WTC11 (cell line): ENCODE measurements around the gene ANKK1. TPM values are rescaled to one million over a fixed set of nuclear protein-coding genes. Genes with fewer than 3 reads are reported as not detected.

Experiments
- ATAC-seq: fragments of 200-7000 bp; cut with Tn5 transposase; 2 replicates; pipeline ENCODE4 v1.10.0; 2021; ENCODE audit warnings: mild to moderate bottlenecking, moderate library complexity
- CTCF ChIA-PET: fragments of 300-600 bp; sonication (Branson Sonifier 250); formaldehyde crosslinking; loops from one replicate; lab custom pipeline; 2021; ENCODE audit warnings: antibody characterized with exemption; lab: Charles Lee
- POLR2A ChIA-PET: fragments of 350-600 bp; sonication (Branson Sonifier 250); formaldehyde crosslinking; loops from one replicate; lab custom pipeline; 2021; ENCODE audit warnings: antibody characterized with exemption; lab: Charles Lee
- DNase-seq: peaks from one replicate; pipeline ENCODE4 v3.0.0; 2021; ENCODE audit warnings: low spot score
- H3K27ac Mint-ChIP-seq: 2 replicates; pipeline ENCODE4 v1.8.0; 2021; ENCODE audit warnings: mixed read lengths
- H3K27me3 Mint-ChIP-seq: 2 replicates; pipeline ENCODE4 v1.8.0; 2021; ENCODE audit warnings: low read depth, mild to moderate bottlenecking, moderate library complexity, mixed read lengths
- H3K36me3 Mint-ChIP-seq: 2 replicates; pipeline ENCODE4 v1.8.0; 2021; ENCODE audit warnings: mixed read lengths
- H3K4me1 Mint-ChIP-seq: 2 replicates; pipeline ENCODE4 v1.8.0; 2022; ENCODE audit warnings: mixed read lengths
- H3K4me3 Mint-ChIP-seq: 2 replicates; pipeline ENCODE4 v1.8.0; 2021; ENCODE audit warnings: mild to moderate bottlenecking, moderate library complexity, mixed read lengths
- H3K9me3 Mint-ChIP-seq: 2 replicates; pipeline ENCODE4 v1.8.0; 2021; ENCODE audit warnings: mixed read lengths
- AR ChIP-seq: fragments of 250-450 bp; sonication (Bioruptor Pico); IDR thresholded peaks from 2 replicates; pipeline ENCODE4 v1.9.0; 2021; ENCODE audit warnings: mild to moderate bottlenecking
- CBFB ChIP-seq: sonication (generic); formaldehyde crosslinking; IDR thresholded peaks from 2 replicates; pipeline ENCODE4 v1.8.1; 2022; ENCODE audit warnings: mild to moderate bottlenecking, low read depth, missing genetic modification reagents
- FOXP1 ChIP-seq: sonication (generic); formaldehyde crosslinking; IDR thresholded peaks from 2 replicates; pipeline ENCODE4 v1.8.0; 2022; ENCODE audit warnings: missing genetic modification reagents, mild to moderate bottlenecking, moderate library complexity, borderline replicate concordance
- HMGA2 ChIP-seq: fragments of 250-450 bp; sonication (Bioruptor Pico); IDR thresholded peaks from 2 replicates; pipeline ENCODE4 v1.4.0; 2021; ENCODE audit warnings: mild to moderate bottlenecking, moderate library complexity
- NFATC4 ChIP-seq: fragments of 250-450 bp; sonication (Bioruptor Pico); IDR thresholded peaks from 2 replicates; pipeline ENCODE4 v1.9.0; 2021; ENCODE audit warnings: mild to moderate bottlenecking
- SMAD3 ChIP-seq: sonication (generic); formaldehyde crosslinking; IDR thresholded peaks from 2 replicates; pipeline ENCODE4 v1.8.0; 2022; ENCODE audit warnings: missing genetic modification reagents, mild to moderate bottlenecking, borderline replicate concordance
- SMAD4 ChIP-seq: sonication (generic); formaldehyde crosslinking; IDR thresholded peaks from 2 replicates; pipeline ENCODE4 v1.8.0; 2022; ENCODE audit warnings: mild to moderate bottlenecking, missing genetic modification reagents
- TEAD1 ChIP-seq: sonication (generic); formaldehyde crosslinking; IDR thresholded peaks from 2 replicates; pipeline ENCODE4 v1.8.0; 2022; ENCODE audit warnings: mild to moderate bottlenecking, missing genetic modification reagents
- ZNF121 ChIP-seq: sonication (generic); formaldehyde crosslinking; IDR thresholded peaks from 2 replicates; pipeline ENCODE4 v1.8.0; 2023; ENCODE audit warnings: missing genetic modification reagents
- ZNF232 ChIP-seq: sonication (generic); formaldehyde crosslinking; IDR thresholded peaks from 2 replicates; pipeline ENCODE4 v1.8.0; 2022; ENCODE audit warnings: mild to moderate bottlenecking, missing genetic modification reagents
- ZNF263 ChIP-seq: sonication (generic); formaldehyde crosslinking; IDR thresholded peaks from 2 replicates; pipeline ENCODE4 v1.8.1; 2022; ENCODE audit warnings: low read depth, mild to moderate bottlenecking, moderate library complexity, missing genetic modification reagents
- ZNF317 ChIP-seq: sonication (generic); formaldehyde crosslinking; IDR thresholded peaks from 2 replicates; pipeline ENCODE4 v1.8.1; 2023; ENCODE audit warnings: low read depth, mild to moderate bottlenecking, moderate library complexity, missing genetic modification reagents, borderline replicate concordance
- ZNF416 ChIP-seq: fragments of 250-450 bp; sonication (Bioruptor Pico); IDR thresholded peaks from 2 replicates; pipeline ENCODE4 v1.9.0; 2021; ENCODE audit warnings: mild to moderate bottlenecking, inconsistent platforms
- total RNA-seq: library from RNA; stranded (reverse); gene quantifications from 3 replicates; pipeline ENCODE4 v1.2.3, GENCODE V29; 2021
- TF ChIP-seq, protein P1 (sequence below): fragments of 200-600 bp; IDR thresholded peaks from 2 replicates; pipeline ENCODE4 v1.8.0; 2022; ENCODE audit warnings: antibody characterized with exemption
- TF ChIP-seq, protein P2 (sequence below): sonication (generic); formaldehyde crosslinking; IDR thresholded peaks from 2 replicates; pipeline ENCODE4 v1.8.0; 2023; ENCODE audit warnings: missing genetic modification reagents, mild to moderate bottlenecking, borderline replicate concordance
- TF ChIP-seq, protein P3 (sequence below): sonication (generic); formaldehyde crosslinking; IDR thresholded peaks from 2 replicates; pipeline ENCODE4 v1.8.1; 2022; ENCODE audit warnings: mild to moderate bottlenecking, moderate library complexity, missing genetic modification reagents
- TF ChIP-seq, protein P4 (sequence below): sonication (generic); formaldehyde crosslinking; IDR thresholded peaks from 2 replicates; pipeline ENCODE4 v1.8.1; 2023; ENCODE audit warnings: mild to moderate bottlenecking, missing genetic modification reagents
- TF ChIP-seq, protein P5 (sequence below): sonication (generic); formaldehyde crosslinking; IDR thresholded peaks from 2 replicates; pipeline ENCODE4 v1.8.1; 2022; ENCODE audit warnings: mild to moderate bottlenecking, missing genetic modification reagents, moderate library complexity, borderline replicate concordance

Gene ANKK1
- total RNA-seq, 1 experiment from 2014 or later: 0.15 TPM

GRCh38 chr11:113386866-113387265 is 713 bp upstream of the ANKK1 start (continued):
- TF ChIP-seq, protein P1, sequence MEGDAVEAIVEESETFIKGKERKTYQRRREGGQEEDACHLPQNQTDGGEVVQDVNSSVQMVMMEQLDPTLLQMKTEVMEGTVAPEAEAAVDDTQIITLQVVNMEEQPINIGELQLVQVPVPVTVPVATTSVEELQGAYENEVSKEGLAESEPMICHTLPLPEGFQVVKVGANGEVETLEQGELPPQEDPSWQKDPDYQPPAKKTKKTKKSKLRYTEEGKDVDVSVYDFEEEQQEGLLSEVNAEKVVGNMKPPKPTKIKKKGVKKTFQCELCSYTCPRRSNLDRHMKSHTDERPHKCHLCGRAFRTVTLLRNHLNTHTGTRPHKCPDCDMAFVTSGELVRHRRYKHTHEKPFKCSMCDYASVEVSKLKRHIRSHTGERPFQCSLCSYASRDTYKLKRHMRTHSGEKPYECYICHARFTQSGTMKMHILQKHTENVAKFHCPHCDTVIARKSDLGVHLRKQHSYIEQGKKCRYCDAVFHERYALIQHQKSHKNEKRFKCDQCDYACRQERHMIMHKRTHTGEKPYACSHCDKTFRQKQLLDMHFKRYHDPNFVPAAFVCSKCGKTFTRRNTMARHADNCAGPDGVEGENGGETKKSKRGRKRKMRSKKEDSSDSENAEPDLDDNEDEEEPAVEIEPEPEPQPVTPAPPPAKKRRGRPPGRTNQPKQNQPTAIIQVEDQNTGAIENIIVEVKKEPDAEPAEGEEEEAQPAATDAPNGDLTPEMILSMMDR: no peak
- TF ChIP-seq HMGA2 (CRISPR knock-in tag): no peak
- TF ChIP-seq ZNF232 (CRISPR knock-in tag): no peak
- no peak for TF ChIP-seq ZNF317 (CRISPR knock-in tag)
- no peak for TF ChIP-seq NFATC4 (CRISPR knock-in tag)
- TF ChIP-seq, protein P2, sequence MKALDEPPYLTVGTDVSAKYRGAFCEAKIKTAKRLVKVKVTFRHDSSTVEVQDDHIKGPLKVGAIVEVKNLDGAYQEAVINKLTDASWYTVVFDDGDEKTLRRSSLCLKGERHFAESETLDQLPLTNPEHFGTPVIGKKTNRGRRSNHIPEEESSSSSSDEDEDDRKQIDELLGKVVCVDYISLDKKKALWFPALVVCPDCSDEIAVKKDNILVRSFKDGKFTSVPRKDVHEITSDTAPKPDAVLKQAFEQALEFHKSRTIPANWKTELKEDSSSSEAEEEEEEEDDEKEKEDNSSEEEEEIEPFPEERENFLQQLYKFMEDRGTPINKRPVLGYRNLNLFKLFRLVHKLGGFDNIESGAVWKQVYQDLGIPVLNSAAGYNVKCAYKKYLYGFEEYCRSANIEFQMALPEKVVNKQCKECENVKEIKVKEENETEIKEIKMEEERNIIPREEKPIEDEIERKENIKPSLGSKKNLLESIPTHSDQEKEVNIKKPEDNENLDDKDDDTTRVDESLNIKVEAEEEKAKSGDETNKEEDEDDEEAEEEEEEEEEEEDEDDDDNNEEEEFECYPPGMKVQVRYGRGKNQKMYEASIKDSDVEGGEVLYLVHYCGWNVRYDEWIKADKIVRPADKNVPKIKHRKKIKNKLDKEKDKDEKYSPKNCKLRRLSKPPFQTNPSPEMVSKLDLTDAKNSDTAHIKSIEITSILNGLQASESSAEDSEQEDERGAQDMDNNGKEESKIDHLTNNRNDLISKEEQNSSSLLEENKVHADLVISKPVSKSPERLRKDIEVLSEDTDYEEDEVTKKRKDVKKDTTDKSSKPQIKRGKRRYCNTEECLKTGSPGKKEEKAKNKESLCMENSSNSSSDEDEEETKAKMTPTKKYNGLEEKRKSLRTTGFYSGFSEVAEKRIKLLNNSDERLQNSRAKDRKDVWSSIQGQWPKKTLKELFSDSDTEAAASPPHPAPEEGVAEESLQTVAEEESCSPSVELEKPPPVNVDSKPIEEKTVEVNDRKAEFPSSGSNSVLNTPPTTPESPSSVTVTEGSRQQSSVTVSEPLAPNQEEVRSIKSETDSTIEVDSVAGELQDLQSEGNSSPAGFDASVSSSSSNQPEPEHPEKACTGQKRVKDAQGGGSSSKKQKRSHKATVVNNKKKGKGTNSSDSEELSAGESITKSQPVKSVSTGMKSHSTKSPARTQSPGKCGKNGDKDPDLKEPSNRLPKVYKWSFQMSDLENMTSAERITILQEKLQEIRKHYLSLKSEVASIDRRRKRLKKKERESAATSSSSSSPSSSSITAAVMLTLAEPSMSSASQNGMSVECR (CRISPR knock-in tag): no peak

GRCh38 chr11:113389272-113389671 is 1.7 kb downstream of the ANKK1 start:
- ATAC-seq: peak; percentile 16
- CTCF ChIA-PET: interaction anchor here (1.3 to 1.4 kb wide), 2 partner anchors 149 to 151 kb away, joined by 3 read pairs; no protein-coding TSS in a partner anchor
- Mint-ChIP-seq H3K4me3 (no peak overlapping the region), H3K9me3 (no peaks in the 10 kb centered on the region), H3K4me1 (peaks cover 12% of the 10 kb centered on the region), H3K36me3 (no peaks in the 10 kb centered on the region), H3K27me3 (peaks cover 6% of the 10 kb centered on the region), H3K27ac (no peak overlapping the region)
- POLR2A ChIA-PET: no interaction called here
- no peak for DNase-seq
- TF ChIP-seq SMAD4 (CRISPR knock-in tag): no peak
- no peak for TF ChIP-seq ZNF416 (CRISPR knock-in tag)
- TF ChIP-seq, protein P3, sequence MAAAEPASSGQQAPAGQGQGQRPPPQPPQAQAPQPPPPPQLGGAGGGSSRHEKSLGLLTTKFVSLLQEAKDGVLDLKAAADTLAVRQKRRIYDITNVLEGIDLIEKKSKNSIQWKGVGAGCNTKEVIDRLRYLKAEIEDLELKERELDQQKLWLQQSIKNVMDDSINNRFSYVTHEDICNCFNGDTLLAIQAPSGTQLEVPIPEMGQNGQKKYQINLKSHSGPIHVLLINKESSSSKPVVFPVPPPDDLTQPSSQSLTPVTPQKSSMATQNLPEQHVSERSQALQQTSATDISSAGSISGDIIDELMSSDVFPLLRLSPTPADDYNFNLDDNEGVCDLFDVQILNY (CRISPR knock-in tag): no peak
- no peak for TF ChIP-seq TEAD1 (CRISPR knock-in tag)

DNA sequence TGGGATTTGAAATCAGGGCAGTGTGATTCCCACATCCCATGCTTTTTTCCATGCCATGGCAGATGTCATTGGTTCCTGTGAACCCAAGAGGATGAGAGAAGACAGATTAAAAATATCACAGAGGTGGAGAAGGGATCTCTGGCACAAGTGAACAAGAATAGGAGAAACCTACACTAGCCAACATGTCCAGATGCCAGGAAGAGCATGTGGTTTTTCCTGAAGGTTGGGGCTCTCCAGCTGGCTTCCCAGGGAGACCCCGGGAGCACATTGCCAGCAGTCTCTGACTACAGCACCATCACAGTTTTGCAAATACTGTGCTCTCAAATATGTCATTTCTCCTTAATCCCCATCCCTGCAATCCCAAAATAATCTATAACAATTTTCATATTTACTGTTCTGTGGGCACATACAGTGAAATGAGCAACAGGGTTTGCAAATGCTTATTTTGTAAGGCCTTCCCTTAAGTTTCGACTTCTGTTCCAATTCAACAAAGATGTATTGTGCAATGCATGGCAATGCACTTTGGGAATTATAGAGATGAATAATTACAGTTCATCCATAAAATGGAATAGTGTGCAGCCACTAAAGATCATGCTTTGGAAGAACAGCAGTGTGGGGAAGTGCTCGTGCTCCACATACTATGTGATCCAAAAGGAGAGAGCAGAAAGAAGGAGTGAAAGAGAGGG is 4.8 kb downstream of the ANKK1 start:
- POLR2A ChIA-PET: no interaction called here
- Mint-ChIP-seq H3K27ac (no peak overlapping the region), H3K27me3 (no peaks in the 10 kb centered on the region; the same call in none of the 2 replicates), H3K4me3 (no peak overlapping the region), H3K36me3 (no peaks in the 10 kb centered on the region), H3K4me1 (no peaks in the 10 kb centered on the region; the same call in 1 of the 2 replicates), H3K9me3 (no peaks in the 10 kb centered on the region)
- ATAC-seq: no peak
- CTCF ChIA-PET: no interaction called here
- DNase-seq: no peak
- TF ChIP-seq AR (CRISPR knock-in tag) (no peak), ZNF263 (CRISPR knock-in tag) (no peak), HMGA2 (CRISPR knock-in tag) (no peak), ZNF121 (CRISPR knock-in tag) (no peak), SMAD3 (CRISPR knock-in tag) (no peak), FOXP1 (no peak), CBFB (no peak)
- TF ChIP-seq, protein P4, sequence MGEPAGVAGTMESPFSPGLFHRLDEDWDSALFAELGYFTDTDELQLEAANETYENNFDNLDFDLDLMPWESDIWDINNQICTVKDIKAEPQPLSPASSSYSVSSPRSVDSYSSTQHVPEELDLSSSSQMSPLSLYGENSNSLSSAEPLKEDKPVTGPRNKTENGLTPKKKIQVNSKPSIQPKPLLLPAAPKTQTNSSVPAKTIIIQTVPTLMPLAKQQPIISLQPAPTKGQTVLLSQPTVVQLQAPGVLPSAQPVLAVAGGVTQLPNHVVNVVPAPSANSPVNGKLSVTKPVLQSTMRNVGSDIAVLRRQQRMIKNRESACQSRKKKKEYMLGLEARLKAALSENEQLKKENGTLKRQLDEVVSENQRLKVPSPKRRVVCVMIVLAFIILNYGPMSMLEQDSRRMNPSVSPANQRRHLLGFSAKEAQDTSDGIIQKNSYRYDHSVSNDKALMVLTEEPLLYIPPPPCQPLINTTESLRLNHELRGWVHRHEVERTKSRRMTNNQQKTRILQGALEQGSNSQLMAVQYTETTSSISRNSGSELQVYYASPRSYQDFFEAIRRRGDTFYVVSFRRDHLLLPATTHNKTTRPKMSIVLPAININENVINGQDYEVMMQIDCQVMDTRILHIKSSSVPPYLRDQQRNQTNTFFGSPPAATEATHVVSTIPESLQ (CRISPR knock-in tag): no peak
- TF ChIP-seq, protein P5, sequence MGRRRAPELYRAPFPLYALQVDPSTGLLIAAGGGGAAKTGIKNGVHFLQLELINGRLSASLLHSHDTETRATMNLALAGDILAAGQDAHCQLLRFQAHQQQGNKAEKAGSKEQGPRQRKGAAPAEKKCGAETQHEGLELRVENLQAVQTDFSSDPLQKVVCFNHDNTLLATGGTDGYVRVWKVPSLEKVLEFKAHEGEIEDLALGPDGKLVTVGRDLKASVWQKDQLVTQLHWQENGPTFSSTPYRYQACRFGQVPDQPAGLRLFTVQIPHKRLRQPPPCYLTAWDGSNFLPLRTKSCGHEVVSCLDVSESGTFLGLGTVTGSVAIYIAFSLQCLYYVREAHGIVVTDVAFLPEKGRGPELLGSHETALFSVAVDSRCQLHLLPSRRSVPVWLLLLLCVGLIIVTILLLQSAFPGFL (CRISPR knock-in tag): no peak
